CD4-positive, alpha-beta T cell treated with Interleukin-10 for 1 hour (primary cell): Measurements from ENCODE around the gene PLVAP.

Experiments used
- DNase-seq: peaks from one replicate; pipeline ENCODE4 v3.0.0-alpha.2; 2020

PLVAP gene

DNA sequence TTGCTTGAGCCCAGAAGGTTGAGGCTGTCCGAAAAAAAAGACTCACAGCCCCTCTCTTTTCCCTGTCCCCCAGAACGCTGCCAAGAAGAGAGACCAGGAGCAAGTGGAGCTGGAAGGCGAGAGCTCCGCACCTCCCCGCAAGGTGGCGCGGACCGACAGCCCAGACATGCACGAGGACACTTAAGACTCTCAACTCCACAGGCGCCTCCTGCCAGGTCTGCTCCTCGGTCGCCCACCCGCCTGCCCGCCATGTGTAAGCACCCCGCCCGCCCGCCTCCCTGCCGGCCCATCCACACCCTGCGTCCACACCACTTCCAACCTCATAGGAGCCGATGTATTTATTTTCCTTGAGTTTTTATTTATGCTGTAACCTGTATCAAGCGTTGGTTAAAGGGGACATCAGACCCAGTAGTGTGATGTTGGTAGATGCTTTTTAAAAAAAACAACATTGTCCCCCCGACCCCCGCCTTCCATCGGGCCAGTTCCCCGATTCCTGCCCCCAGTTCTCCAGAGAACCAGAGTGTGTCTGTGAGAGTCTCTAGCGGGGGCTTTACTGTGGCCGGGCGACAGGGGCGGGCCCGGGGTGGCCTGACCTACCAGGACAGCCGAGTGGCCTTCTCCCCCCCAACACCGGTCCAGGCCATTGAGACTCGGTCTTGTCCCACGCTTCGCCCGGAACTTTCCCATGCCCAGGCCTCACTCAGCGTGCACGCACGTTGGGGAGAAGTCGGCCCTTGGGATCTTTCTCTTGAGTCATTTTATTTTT lies 57.5 kb downstream of the PLVAP start:
- DNase-seq, result no peak

DNA sequence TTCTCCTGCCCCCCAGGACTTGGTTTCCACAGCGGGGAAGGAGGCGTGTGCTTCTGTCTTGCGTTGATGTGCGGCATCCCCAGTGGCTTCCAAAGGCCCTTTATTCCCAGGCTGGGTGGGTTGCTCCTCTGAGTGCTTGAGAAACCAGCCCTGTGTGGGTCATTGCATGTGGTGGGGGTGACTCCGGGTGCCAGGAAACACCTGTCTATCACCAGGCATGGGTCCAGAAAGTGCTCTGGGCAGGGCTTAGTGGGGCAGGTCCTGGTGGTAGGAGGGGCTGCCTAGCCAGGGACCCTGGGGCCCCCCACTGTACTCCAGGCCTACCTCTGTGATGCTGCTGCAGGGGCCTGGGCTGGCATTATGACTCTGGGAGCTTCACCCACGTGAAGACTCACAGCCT lies 58.2 kb downstream of the PLVAP start:
- no peak for DNase-seq

DNA sequence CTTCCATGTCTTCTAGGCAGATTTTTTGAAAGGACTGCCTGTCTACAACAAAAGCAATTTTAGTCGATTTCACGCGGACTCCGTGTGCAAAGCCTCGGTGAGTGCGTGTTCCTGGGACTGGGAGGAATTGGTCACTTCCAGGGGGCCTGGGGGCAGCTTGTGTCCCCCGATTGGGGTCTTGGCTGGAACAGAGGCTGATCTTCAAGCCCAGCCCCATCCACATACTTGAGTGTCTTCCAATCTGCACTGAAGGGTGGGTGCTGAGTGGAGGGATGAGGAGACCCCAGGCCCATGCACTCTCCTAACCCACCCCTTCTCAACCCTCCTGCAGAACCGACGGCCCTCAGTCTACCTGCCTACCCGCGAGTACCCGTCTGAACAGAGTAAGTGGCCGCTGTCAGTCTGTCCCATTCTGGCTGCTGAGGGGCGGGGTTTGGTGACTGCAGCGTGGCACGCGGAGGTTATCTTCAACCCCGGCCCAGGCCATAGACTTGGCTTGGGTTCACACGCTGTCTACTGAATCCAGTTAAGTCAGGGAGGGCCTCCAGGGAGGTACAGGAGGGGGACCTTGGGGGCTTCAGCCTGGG lies 63.0 kb downstream of the PLVAP start:
- no peak for DNase-seq

DNA sequence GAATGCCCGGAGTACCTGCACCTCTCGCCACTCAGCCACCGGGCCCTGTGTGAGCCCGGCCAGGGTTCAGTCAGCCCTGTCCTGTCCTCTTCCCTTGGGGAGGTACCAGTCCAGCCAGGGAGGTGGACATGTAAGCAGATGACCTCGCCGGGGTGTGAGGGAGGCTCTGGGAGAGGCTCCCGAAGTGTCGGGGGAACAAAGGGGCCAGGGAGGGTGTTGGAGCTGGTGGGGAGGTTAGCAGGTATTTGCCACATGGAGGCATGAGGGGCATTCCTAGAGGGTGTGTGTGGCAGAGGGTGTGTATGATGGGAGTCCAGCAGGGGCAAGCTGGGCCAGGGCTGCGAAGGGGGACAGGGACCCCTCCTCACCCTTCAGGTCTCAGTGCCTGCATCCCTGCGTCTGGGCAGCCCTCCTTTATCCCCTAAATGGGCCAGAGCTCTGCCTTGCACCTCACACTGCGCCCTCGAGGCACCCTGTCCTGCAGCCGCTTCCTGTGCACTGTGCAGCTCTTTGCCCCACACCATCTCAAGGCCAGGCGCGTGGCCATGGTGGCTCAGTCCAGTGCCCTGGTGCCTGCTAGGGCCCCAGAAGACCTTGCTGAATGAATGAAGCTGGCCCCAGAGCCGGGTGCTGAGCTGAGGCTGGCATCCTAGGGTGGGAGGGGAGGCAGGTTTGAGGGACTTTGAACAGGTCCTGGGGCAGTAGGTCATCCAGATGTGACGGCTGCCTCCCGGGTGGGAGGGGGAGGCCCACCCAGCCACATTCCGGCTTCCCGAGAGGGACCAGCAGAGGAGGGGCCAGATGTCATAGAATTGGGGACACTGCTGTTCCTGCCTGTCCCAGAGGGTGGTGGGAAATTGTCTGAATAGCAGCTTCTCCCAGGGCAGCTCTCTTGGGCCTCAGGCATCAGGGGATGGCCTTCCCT lies 64.7 kb downstream of the PLVAP start:
- no peak for DNase-seq

DNA sequence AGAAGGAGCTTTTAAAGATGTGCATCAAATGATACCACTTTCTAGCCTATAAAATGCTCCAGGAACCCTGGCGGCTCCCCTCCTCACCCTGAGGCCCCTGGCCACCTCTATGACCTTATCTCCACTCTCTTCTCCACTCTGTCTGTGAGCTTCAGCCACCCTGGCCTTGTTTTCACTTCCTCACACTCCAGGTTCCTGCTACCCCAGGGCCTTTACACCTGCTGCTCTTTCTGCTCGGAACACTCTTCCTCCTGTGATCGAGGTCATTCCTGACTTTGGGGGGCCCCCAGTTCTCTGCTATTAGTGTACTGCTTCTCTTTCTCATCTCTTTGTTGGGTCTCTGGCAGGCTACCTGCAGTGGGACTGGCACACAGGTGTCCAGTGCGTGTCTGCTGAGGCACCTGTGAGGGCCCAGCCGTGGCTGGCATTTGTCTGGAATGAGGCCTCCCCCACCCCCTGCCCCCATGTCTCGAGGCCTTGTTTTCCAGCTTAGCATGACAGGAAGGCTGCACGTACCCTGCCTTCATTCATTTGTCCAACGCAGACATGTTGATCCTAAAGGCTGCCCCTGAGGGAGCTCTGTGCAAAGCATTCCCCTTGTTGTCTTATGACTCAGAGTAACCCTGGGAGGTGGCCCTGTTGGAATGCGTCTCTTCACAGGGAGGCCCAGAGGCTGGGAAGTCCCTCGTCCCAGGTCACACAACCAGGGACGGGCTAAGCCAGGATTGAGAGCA lies 65.5 kb downstream of the PLVAP start:
- DNase-seq, result no peak

DNA sequence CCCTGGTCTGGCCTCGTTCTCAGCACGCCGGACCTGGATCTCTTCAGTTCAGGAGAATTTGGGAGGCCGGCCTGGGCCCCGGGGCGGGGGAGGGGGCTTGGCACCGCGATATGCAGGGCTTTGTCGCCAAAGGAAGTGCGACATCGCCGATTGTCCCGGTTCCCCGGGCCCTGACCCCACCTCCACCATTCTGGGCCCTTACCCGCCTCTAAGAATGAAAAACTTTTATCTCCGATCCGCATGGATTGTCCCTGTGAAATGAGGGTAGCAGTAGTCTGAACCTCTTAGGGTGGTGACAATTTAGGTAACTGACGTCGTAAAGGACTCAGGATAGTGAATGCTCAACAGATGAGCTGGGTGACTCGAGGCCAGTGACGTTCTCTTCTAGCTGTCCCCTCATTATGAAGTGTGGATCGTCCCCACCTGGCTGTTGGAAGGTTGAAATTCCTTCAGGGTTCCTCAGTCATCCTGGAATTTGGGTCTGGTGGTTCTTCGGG lies 67.1 kb downstream of the PLVAP start:
- DNase-seq, result no peak

DNA sequence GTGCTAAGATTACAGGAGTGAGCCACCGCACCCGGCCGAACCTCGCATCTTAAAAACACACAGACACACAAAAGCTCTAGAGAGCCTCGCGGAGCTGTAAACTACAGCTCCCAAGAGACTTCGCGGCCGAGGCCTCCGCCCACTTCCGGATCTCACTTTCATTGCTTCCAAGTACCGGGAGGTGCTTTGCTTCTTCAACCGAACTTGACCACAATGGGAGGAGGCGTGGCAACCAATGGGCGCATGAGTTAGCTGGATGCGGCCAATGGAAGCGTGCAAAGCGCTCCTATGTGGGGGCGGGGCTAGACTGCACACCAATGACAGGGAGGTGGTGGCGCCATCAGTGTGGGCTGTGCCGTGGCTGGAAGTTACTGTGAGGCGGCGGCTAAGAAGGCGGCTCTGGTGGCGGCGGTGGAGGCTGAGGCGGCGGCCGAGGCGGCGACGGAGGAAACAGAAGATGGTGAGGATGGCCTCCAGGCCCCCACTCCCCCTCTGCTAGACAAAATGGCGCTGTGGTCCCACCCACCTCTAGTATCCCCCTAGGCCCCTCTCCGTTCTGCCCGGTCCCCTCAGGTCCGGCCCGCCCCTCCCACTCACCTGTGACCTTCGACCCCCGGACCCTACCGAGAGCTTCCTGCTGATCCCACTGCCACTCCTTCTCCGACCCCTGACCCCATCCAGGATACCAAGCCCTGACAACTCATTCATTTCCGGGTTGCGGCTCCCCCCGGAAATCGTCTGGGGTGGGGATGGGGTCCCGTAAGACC lies 67.8 kb downstream of the PLVAP start, which contains the start of gene DDA1:
TSS of gene DDA1 (plus strand) at position 366 of the 767 bp plus-strand sequence. CDS start at position 458, 92 bp downstream.
- DNase-seq, result peak; percentile 100

DNA sequence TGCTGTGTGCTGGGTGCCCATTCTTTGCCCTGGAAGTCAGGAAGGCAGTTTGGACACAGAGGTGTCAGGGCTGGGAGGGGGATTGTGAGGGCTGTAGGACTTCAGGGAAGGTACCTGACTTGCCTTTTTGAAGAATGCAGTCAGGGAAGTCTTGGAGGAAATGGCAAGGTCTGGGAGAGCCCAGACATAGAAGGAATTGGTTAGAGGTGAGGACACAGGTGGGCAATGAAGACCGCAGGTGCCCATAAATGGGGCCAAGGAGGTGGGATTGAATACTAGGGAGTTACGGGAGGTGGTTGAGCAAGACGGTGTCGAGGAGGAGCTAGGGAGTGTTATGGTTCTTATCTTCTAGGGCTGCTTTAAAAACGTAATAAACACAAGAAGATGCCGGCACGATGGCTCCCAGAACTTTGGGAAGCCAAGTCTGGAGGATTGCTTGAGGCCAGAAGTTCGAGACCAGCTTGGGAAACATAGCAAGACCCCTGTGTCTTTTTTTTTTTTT lies 69.2 kb downstream of the PLVAP start:
- no peak for DNase-seq

DNA sequence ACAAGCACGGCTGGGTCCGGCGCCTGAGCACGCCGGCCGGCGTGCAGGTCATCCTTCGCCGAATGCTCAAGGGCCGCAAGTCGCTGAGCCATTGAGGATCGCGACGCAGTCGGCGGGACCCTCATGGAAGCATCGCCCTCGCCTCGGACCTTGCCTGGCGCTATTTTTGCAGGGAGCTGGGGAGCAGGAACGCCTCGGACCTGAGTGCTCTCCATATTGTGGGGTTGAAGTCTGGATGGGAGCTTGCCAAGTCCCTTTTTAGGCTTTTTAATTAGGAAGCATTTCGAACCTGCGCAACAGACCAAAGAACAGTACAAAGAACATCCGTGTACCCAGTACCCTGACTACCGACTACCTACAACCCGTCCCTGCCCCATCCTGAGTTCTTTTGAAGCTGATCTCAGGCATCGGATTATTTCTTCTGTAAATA lies 70.8 kb downstream of the PLVAP start:
- DNase-seq, result no peak

DNA sequence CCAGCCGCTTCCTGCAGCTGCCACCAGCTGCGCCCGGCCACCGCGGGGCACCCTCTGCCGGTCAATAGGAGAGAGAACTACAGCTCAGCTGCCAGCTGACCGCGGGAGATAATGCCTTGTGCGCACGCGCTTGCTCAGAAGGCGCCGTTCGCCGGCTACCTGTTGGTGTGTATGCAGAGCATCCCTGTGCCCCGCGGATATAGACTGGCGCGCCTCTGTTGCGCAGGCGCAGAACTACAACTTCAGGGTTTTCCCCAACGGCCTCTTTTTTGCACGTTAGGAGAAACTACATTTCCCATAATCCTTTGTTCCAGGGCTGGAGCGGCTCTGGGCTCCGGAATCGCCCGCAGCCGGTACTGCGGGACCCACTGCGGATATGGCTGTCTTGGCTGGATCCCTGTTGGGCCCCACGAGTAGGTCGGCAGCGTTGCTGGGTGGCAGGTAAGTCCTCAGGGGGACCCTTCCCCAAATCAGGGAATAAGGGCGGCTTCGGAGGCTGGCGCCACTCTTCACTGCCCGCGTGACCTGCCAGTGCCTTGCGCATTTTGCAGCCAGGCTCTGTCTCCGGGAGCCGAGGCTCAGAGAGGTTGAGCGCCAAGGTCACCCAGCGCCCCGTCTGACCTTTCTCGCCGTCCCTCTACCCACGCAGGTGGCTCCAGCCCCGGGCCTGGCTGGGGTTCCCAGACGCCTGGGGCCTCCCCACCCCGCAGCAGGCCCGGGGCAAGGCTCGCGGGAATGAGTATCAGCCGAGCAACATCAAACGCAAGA lies 71.4 kb downstream of the PLVAP start, which contains the start of gene MRPL34:
TSS of gene MRPL34 (plus strand) at position 356 of the 768 bp plus-strand sequence. CDS start at position 377, 21 bp downstream.
- peak; percentile 99 for DNase-seq

DNA sequence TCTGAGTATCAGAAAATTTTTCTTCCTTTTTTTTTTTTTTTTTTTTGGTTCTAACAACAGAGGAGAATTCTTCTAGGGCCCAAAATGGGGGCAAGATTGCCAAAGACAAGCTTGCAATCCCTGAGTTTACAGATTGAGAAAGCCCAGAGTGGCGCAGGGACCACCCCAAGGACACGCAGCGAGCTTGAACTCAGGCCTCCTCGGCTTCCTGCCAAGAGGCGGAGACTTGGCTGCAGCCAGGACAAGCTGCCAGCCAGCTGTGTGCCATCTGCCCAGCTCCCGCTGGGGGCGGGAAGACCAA lies 72.0 kb downstream of the PLVAP start:
- no peak for DNase-seq

DNA sequence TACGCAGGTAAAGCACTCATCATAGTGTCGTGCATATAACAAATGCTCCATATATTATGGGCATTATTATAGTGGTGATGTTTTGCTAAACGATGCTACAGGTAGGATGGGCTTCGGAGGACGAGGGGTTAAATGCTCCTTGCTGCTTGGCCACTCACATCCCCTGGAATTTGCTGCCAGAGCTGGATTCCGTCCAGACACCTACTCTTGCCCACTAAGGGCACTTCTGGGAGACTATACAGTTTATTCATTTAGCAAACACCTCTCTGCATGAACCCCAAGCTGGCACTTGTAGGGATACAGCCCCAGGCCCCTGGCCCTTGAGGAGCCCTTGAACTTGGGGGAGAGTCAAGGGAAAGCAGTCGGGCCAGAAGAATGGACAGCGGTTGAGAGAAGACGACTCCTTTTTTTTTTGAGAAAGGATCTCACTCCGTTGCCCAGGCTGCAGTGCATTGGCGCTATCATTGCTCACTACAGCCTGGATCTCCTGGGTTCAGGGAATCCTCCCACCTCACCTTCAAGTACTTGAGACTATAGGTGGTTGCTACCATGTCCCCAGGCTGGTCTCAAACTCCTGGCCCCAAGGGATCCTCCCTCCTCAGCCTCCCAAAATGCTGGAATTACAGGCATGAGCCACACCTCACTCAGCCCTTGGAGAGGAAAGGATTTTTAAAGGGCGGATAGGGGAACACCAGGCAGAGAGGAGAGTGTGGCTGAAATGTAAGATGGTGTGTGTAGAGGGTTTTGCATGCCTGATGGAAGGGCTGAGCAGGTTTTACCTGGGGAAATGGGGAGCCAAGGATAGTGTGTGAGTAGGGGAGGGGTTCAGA lies 72.5 kb downstream of the PLVAP start:
- DNase-seq, result no peak

DNA sequence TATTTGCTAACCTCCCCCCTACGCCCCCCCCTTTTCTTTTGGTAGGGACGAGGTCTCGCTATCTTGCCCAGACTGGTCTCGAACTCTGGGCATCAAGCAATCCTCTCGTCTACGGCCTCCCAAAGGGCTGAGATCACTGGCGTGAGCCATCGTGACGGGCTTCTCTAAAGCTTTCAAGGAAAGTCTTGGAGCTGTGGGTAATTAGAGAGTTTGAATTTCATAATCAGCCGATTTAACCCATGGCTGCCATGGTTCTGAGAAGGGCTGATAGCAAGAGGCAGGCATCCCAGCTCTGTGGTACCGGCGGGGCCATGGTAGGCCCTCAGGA lies 73.2 kb downstream of the PLVAP start:
- DNase-seq, result no peak

DNA sequence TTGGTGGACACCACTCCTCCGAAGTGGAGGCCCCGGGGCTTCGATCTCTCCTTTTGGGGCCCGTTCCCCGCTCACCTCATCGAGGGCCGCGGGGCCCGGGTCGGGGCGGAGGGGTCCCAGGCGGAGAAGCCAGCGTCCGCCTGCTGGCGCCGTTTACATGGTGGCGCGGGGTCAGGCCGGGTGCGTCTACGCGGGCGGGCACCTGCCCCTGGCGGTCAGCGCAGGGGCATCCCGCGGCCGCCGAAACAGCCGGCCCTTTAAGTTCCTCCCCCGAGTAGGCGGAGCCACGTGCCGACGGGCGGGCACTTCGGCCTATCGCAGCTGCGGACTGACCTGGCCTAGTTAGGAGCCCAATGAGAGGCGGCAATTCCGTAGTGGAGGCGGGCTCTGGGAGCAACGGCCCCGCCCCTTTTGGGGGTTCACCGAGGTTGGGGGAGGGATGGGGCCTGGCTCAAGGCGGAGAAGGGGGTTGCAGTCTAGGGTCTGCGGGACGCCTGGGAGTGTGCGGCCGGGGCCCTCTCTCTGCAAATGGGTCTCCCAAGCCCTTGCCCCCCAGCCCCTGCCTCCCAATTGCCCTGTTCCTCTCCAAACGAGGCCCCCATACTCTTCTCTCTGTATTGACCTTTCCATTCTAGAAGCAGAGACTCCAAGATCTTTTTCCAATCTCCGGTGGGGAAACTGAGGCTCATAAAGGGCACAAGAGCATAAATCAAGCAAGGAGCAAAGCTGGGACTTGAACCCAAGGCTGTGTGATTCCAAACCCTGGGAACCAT lies 73.8 kb downstream of the PLVAP start, which contains the start of gene ABHD8:
TSS of gene ABHD8 (minus strand) at position 259 of the 773 bp plus-strand sequence. CDS start 1,809 bp downstream, outside the sequence.
- peak; percentile 95 for DNase-seq

DNA sequence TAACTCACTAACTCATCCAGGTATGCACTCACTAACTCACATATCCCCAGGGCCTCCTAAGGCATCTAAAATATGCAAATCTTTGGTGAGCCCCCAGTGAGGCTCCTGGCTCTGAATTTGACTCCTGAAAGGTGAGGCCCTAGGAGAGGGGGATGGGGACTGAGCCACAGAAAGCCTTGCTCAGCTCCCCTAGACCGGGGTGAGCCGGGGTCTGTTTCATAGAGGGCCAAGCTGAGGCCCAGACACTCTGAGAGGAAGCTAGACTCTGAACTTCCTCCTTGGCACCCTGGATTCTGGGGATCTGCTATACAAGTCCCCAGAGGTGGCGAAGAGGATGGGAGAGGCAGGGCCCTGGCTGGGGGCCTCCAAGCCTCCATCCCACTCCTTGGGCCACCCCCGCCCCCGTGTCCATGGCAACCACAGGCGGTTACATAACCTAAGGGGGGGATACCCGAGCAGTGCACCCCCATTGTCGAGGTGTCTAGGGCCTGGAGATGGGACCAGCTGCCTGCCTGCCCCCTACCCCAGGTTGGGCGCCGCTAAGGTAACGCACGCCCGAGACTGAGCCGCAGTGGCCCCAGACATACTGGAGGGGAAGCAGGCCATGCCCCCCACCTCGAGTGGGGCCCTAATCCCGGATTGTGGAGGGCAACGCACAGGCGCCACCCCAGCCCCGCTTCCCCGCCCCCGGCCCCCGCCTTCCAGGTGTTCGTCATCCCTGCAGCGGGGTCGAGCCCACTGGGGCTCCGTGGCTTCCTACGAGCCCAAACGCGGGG lies 74.6 kb downstream of the PLVAP start:
- DNase-seq, result peak; percentile 30
